Right renal pelvis (tissue), 4 donors: ENCODE measurements around the gene FNBP1L. TPM values are rescaled to one million over a fixed set of nuclear protein-coding genes. Genes with fewer than 3 reads are reported as not detected.

ENCODE experiments used
- DNase-seq, 4 donors: peaks; one replicate each; pipeline ENCODE4 v3.0.0-alpha.2; 2013; ENCODE audit warnings: low read depth in 4 of 4, low spot score in 3 of 4, missing footprints in 1 of 4
- polyA plus RNA-seq, 4 donors: library from polyadenylated mRNA; unstranded; fragments of 120-200 nt; gene quantifications; one replicate each; pipeline ENCODE4 v1.2.1, GENCODE V29; 2013; ENCODE audit not compliant: insufficient read length in 4 of 4

The FNBP1L gene
- polyA plus RNA-seq, 4 donors = 103 to 132 (median 121) TPM

GRCh38 chr1:93603601-93604000, 155.7 kb downstream of the FNBP1L start:
- DNase-seq = no peak

Other genes with a start within 250 kb of the FNBP1L start
- 10 to 100 TPM; 61.7 to 67.1 (median 66.3) TPM for gene DR1, start 102.2 kb upstream of the FNBP1L start, polyA plus RNA-seq
- gene BCAR3, start 233.7 kb downstream of the FNBP1L start, polyA plus RNA-seq = 10 to 100 TPM; 22.9 to 26.1 (median 24.3) TPM